GM18907 (cell line): ENCODE results near the gene NUDT7.

Experiments
- ATAC-seq: cut with Tn5 transposase; IDR thresholded peaks from one replicate; pipeline ENCODE4 v1.9.1; 2021; ENCODE audit warnings: mild to moderate bottlenecking, moderate library complexity; ENCODE audit not compliant: unreplicated experiment

Gene NUDT7

GRCh38 chr16:77775911-77776909 is 53.9 kb downstream of the NUDT7 start:
- no peak for ATAC-seq

GRCh38 chr16:77777745-77778144 is 55.4 kb downstream of the NUDT7 start:
- no peak for ATAC-seq

- no peak for ATAC-seq
These were observed 58.1 kb downstream of the NUDT7 start for GRCh38 chr16:77780378-77780837.

GRCh38 chr16:77781091-77781490 is 58.8 kb downstream of the NUDT7 start:
- no peak for ATAC-seq

DNA sequence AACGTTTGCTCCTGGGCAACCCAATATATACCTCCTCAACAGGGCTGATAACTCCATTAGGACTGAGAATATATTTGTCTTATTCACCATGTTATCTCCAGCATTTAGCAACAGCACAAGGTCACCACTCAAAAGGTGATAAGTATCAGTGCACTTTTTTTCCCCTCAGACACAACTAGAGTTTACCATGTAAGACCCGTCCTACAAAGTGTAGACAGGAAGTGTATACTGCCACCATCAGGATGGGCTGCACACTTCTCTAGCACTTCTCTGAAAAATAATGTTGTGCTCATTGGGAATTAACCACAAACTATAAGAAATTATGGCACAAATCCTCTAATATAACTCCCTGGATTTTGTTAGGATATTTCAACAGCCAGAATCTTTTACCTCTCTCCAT is 60.4 kb downstream of the NUDT7 start:
- ATAC-seq, result no peak

- no peak for ATAC-seq
These were observed 62.4 kb downstream of the NUDT7 start for GRCh38 chr16:77784441-77785372.

GRCh38 chr16:77785373-77785764 is 63.1 kb downstream of the NUDT7 start:
- ATAC-seq, result no peak

- no peak for ATAC-seq
These were observed 64.0 kb downstream of the NUDT7 start for GRCh38 chr16:77786186-77786847.

GRCh38 chr16:77787452-77787851 is 65.1 kb downstream of the NUDT7 start:
- ATAC-seq, result no peak

DNA sequence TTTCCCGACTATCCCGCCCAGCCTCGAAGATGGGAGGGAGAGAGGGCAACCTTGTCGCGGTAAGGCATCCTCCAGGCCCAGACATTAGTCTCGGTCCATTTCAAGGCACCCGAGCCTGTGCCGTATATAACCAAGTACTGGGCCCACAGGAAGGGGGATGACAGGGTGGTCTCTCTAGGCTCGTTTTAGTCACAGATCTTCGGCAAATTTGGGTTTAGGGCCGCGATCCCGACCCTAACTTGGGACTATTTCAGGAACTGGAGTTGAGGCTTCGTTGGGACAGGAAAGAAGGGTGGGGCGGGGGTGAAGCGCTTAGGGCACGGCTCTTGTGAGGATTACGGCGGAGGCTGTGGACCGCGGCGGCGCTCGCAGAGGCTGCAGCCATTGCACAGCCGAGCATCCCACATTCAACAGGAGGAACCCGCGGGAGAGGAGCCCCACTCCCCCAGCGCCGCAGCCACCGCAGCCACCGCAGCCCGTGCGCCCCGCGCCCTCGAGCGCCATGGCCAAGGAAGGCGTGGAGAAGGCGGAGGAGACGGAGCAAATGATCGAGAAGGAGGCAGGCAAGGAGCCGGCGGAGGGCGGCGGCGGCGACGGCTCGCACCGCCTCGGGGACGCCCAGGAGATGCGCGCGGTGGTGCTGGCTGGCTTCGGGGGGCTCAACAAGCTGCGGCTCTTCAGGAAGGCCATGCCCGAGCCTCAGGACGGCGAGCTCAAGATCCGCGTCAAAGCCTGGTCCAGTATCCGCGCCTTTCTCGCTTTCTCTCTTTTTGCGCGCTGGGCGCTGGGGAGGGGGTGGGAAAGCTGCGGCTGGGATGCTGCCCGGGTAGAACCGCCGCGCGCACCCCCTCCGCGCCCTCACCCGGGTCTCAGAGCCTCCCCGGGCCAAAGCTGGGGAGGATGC is 66.1 kb downstream of the NUDT7 start, which contains the start of gene VAT1L:
Gene VAT1L (plus strand): TSS at position 384 of the 904 bp plus-strand sequence. CDS start 119 bp downstream, at position 503.
- ATAC-seq, result no peak

DNA sequence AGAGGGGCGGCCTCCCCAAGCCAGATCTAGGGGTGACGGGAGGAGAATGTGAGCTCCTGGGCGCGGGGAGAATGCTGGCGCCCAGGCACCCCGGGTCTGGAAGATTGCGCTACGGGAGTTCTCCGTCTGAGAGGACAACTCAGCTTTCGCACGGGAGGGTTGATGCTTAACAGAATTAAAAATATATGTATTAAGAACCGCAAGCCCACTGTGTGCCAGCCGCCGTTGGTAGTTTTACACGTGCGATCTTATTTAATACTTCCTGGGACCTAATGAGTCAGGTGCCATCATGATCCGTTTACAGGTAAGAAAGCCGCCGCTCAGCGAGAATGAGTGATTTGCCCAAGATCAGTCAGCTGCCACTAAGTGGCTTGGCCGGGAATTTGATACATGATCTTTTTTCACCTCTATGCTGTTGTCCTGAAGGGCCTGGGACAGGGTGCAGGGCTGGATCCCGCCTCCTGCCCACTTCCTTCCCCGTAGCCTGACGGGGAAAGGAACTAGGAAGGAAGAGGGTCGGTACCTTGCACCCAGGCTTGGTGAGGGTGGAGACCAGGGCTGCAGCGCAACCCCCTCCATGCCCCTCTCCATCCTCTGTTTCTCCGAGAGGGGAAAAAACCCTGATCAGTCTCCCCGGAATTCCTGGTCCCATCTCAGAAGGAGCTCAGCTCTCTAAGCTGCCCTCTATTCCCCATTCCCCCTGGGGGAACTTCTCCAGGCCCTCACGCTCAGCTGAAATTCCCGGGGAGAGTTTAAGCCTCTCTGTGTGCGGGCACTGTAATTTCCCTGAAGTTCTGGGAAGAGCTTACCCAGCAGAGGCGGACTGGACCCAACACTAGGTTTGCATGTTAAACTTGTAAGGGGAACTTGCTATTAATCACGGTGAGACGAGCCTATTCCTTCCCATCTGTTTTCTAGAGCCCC is 67.0 kb downstream of the NUDT7 start:
- no peak for ATAC-seq

DNA sequence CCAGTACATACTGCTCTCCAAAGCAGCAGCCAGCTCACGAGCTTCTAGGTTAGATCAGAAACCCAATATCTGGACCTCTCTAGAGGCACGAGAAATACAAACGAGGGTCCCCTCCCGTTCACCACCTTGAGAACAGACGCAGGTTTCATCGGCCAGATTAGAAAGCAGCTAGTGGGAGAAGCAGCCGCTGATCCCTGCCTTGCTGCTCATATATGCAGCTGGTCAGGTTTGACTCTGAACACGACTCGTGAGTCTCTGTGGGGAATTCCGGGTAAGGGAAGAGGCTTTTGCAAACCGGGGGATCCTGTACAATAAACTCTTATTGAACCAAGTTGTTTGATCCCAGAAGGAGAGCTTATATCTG is 67.7 kb downstream of the NUDT7 start:
- ATAC-seq, result no peak

DNA sequence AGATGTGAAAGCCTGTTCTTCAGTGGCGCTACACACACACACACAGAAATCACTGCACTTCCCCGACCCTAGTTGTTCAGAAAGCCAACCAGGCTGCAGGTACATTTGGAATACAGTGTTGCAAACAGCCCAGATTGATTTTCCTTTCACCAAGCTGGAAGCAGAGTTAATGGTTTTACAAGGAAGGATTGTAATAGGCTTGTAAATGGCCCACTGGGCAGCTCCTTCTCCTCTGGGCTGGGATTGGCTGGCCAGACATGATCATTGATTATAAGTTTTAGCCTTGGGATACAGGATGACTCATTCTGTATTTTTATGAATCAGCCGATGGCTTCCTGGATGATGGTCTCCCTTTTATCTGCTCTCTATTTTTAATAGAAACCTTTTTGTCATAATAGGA is 68.6 kb downstream of the NUDT7 start:
- ATAC-seq, result no peak
